Central memory CD4-positive, alpha-beta T cell (primary cell): ENCODE data around the gene ASTN1.

Experiments used
- DNase-seq: peaks from one replicate; pipeline ENCODE4 v3.0.0; 2022

ASTN1 gene

GRCh38 chr1:176816232-176816631, 348.3 kb downstream of the ASTN1 start:
- DNase-seq: no peak

- DNase-seq: no peak
These were observed 348.9 kb downstream of the ASTN1 start for GRCh38 chr1:176815621-176816020.

GRCh38 chr1:176811511-176812288, 352.8 kb downstream of the ASTN1 start:
- DNase-seq: no peak

- no peak for DNase-seq
These were observed 355.2 kb downstream of the ASTN1 start for GRCh38 chr1:176809292-176809691.
